ENCODE results near the gene CDH23. TPM values are rescaled to one million over a fixed set of nuclear protein-coding genes. Genes with fewer than 3 reads are reported as not detected.

CDH23 gene
- total RNA-seq, 6 donors from 2014 or later = 4.7 to 29.3 (median 10.4) TPM

DNA sequence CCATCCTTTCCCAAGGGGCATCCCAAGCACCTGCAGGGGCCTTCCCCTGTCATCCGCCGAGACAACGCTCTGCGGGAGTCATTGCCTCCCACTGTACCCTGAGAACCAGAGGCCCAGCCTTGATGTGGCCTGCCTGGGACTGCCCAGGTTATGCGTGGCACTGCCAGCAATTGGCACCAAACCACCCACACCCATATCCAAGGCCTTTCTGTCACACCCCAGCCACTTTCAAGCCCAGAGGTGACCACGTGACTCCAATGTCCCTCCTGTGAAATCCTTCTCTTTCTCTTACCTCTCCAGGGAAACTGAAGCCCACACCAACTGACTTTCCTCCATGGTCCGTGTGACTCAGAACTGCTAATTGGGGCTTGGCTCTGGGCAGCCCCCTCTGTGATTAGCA, 198.9 kb downstream of the CDH23 start:
- TF ChIP-seq EP300 (IDR thresholded peaks at IDR 0.05) (no peak), POLR2AphosphoS5 (IDR thresholded peaks at IDR 0.05) (no peak), POLR2A (IDR thresholded peaks at IDR 0.05) (no peak), CTCF (IDR thresholded peaks at IDR 0.05) (no peak)
- Histone ChIP-seq H3K9me3 (no peaks in the 10 kb centered on the region), H3K36me3 (no peaks in the 10 kb centered on the region), H3K27ac (no peak overlapping the region), H3K27me3 (no peaks in the 10 kb centered on the region), H3K4me1 (peaks cover 0 to 20% (median 16%) of the 10 kb centered on the region in 4 donors), H3K4me3 (no peak overlapping the region)
- DNase-seq = no peak
- no peak for ATAC-seq (ENCODE audit: low FRiP score in 2 of 2)
- WGBS, 2 donors = 79 to 91% methylated on average over 5 to 7 of the region's 7 CpGs

GRCh38 chr10:71596127-71596526, 199.4 kb downstream of the CDH23 start:
- ATAC-seq (ENCODE audit: low FRiP score in 2 of 2) (no peak), DNase-seq (no peak)
- no peak for TF ChIP-seq CTCF (IDR thresholded peaks at IDR 0.05)
- TF ChIP-seq POLR2A (IDR thresholded peaks at IDR 0.05) = no peak
- no peak for TF ChIP-seq EP300 (IDR thresholded peaks at IDR 0.05)
- TF ChIP-seq POLR2AphosphoS5 (IDR thresholded peaks at IDR 0.05) = no peak
- H3K4me1 ChIP-seq = peaks cover 0 to 20% (median 16%) of the 10 kb centered on the region in 4 donors
- H3K4me3 ChIP-seq = no peak overlapping the region
- no peaks in the 10 kb centered on the region for H3K27me3 ChIP-seq
- H3K9me3 ChIP-seq = no peaks in the 10 kb centered on the region
- H3K27ac ChIP-seq = no peak overlapping the region
- WGBS, 2 donors = 94 to 98% methylated on average over 3 of the region's 3 CpGs
- no peaks in the 10 kb centered on the region for H3K36me3 ChIP-seq

- H3K4me1 ChIP-seq = peaks cover 0 to 20% (median 16%) of the 10 kb centered on the region in 4 donors
- WGBS, 2 donors = 92 to 94% methylated on average over 8 of the region's 8 CpGs
- ATAC-seq (ENCODE audit: low FRiP score in 2 of 2) = no peak
These were observed 200.0 kb downstream of the CDH23 start for GRCh38 chr10:71596759-71597158.

DNA sequence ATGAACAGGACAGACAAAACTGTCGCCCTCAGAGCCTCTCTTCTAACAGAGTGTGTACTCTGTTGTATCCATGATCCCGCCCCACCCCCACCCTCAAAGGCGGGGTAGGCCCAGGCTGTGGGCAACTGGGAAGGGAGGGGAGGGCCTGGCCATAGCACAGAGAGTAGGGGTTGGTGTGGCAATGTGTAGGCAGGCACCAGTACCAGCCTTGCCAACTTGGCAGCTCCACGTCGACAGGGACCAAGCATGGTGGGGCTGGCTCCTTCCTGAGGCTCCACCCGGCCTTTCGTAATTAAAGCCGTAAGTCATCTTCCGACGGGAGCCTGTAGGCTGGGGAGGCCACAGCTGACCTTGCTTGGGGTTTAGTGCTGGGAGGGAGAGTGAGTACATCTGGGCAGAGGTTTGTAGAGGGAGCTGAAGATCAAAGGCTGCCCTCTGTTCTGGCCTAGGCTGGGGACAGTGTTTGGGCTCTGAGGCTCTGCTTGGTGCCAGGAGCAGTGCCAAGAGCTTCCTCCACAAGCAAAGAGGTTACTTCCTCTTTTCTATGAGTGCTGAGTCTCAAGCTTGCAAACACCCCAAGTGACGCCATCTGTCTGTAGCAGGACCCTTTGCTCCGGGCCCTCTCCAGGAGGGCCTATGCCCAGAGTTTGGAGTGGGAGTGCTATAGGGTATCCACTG, 201.2 kb downstream of the CDH23 start:
- WGBS, 2 donors = 36 to 45% methylated on average over 12 of the region's 12 CpGs
- peak overlapping the region; percentile 64 to 91 (median 79) for H3K27ac ChIP-seq
- no peaks in the 10 kb centered on the region for H3K36me3 ChIP-seq
- DNase-seq (peak; percentile 24 to 73), ATAC-seq (ENCODE audit: low FRiP score in 2 of 2) (peak; percentile 70 to 84)
- H3K9me3 ChIP-seq = no peaks in the 10 kb centered on the region
- H3K27me3 ChIP-seq = no peaks in the 10 kb centered on the region
- peaks cover 0 to 20% (median 16%) of the 10 kb centered on the region in 4 donors for H3K4me1 ChIP-seq
- peak in 1 of 4 donors; percentile 13 for TF ChIP-seq POLR2A (IDR thresholded peaks at IDR 0.05)
- TF ChIP-seq POLR2AphosphoS5 (IDR thresholded peaks at IDR 0.05) = no peak
- TF ChIP-seq CTCF (IDR thresholded peaks at IDR 0.05) = no peak
- TF ChIP-seq EP300 (IDR thresholded peaks at IDR 0.05) = no peak
- no peak overlapping the region for H3K4me3 ChIP-seq

More at GRCh38 chr10:71596759-71597158, 200.0 kb downstream of the CDH23 start:
- no peak for TF ChIP-seq POLR2AphosphoS5 (IDR thresholded peaks at IDR 0.05)
- H3K4me3 ChIP-seq = no peak overlapping the region
- DNase-seq = no peak
- H3K27ac ChIP-seq = peak overlapping the region in 2 of 4 donors; percentile 82 to 91
- H3K9me3 ChIP-seq = no peaks in the 10 kb centered on the region
- no peaks in the 10 kb centered on the region for H3K36me3 ChIP-seq
- no peaks in the 10 kb centered on the region for H3K27me3 ChIP-seq

DNA sequence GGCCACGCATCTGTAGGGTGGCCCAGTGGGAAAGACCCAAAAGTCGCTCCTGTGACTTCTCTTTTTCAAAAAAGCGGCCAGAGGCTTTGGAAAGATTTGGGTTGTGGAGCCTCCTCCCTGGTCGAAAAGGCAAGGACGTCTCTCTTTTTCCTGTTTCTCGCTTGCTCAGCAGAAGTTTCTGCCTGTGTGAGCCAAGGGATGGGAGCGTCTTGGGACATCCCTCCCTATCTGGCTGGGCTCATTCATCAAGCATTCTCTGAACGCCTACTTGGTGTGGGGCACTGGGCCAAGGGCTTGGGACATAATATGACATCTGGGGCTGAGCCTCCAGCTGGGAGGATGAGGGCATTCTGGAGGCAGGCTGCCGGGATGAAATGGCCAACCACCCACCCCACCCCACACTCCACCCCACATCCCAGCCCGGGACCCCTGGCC, 201.9 kb downstream of the CDH23 start:
- Histone ChIP-seq H3K4me1 (peaks cover 0 to 20% (median 16%) of the 10 kb centered on the region in 4 donors), H3K9me3 (no peaks in the 10 kb centered on the region), H3K4me3 (no peak overlapping the region), H3K27ac (peak overlapping the region; percentile 64 to 91 (median 79)), H3K36me3 (no peaks in the 10 kb centered on the region), H3K27me3 (no peaks in the 10 kb centered on the region)
- ATAC-seq (ENCODE audit: low FRiP score in 2 of 2) = peak; percentile 50 to 86
- TF ChIP-seq POLR2AphosphoS5 (IDR thresholded peaks at IDR 0.05) (peak; percentile 50 to 52), POLR2A (IDR thresholded peaks at IDR 0.05) (peak in 1 of 4 donors; percentile 5), EP300 (IDR thresholded peaks at IDR 0.05) (peak in 1 of 4 donors; percentile 14), CTCF (IDR thresholded peaks at IDR 0.05) (no peak)
- 48 to 65% methylated on average over 9 to 10 of the region's 10 CpGs for WGBS, 2 donors
- peak in 1 of 2 donors; percentile 77 for DNase-seq

All from upper lobe of left lung (tissue), 6 donors.